Smooth muscle cell of the brain vasculature (primary cell): ENCODE data around the gene CDH26.
"Not testable (repeated sequence)": the region's sequence is repeated elsewhere in the genome, so short reads cannot be mapped to it uniquely, and the experiment has no call there.

Experiments
- DNase-seq: peaks from one replicate; pipeline ENCODE4 v3.0.0-alpha.2; 2012; ENCODE audit warnings: low read depth, low spot score

CDH26 gene

GRCh38 chr20:59940956-59941294 is 17.3 kb upstream of the CDH26 start:
- no peak for DNase-seq

DNA sequence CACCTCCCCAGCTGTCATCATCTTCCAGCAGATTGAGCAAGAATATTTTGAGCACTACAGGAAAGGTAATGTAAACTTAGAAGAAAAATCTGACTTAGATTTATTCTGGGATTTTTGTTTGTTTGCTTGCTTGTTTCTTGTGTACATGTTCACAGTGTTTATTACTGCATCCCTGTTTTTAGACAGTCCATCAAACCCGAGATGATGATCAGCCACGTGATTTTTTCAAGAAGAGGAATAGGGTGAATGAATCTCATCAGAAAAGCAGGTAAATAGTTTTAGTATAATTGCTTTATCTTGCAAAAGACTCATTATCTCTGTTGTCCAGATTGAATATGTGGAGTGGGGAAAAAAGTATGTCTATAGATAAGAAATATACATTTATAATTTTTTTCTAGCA is 16.0 kb upstream of the CDH26 start:
- no peak for DNase-seq

DNA sequence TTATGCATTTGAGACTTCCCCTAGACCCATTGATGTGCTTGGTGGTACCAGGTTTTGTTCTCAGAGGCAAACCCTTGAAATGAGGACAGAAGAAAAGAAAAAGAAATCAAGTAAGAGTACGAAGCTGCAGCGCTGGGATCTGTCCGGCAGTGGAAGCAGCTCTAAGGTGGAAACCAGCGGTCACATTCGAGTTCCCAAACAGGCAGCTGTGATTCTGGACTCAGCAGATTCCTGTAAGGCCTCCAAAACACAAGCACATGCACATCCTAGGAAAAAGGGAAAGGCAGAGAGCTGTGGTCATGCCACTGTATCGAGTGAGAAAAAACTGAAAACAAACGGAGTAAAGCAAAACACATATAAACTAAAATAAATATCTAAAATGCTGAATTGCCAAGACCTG is 13.5 kb upstream of the CDH26 start:
- no peak for DNase-seq

- no peak for DNase-seq
Measured at GRCh38 chr20:59945175-59945574, 13.0 kb upstream of the CDH26 start.

GRCh38 chr20:59945731-59946130 is 12.5 kb upstream of the CDH26 start:
- no peak for DNase-seq

DNA sequence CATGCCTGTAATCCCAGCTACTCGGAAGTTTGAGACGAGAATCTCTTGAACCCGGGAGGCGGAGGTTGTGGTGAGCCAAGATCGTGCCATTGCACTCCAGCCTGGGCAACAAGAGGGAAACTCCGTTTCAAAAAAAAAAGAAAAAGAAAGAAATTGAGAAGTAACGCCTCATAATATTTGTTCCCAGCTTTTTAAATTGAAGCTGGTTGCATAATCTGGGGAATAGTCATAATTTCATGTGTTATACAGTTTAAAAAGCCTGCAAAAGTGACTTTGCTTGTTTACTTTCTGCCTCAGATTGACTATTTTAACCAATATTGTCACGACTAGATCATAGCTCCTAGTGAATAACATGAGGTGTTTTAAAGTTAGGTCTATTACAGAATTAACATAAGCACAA is 10.8 kb upstream of the CDH26 start:
- DNase-seq = no peak

- DNase-seq = no peak
Measured at GRCh38 chr20:59948212-59948611, 10.0 kb upstream of the CDH26 start.

DNA sequence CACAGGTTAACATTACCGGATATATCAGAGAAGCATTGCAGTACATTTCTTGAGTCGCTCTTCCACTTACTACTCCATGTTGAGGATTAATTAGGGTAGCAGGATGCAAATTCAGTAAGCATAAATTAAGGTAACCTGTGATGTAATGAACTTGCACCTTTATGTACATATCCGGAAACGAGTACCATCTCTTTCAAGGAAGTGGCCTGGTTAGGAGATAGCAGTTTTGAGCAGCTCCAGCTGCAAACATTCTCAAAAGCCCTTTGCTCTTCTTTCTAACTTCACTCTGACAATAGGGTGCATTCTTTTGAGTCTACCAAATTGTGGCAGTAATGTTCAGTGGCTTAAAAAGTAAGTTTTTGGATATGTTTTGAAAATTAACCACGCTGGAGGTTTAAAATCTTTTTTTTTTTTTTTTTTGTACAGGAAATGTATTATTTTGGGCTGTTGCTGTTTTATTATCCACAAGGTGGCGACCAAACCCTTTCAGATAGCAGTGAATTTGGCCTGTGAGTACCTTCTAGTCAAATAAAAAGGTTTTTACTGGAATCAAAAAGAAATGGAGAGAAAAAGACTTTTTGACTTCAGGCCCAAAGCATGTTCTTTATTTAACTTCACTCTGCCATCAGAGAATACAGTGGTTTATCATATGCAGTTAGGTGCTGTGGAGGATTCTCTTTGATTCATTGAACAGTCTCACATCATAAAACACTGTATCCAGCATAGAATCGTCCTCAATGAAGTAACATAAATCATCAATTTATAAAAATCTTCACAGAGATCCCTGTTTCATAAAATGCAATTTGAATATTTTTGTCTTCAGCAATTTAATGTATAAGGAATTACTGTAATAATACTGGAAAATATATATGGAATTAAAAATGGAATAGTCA is 9.1 kb upstream of the CDH26 start:
- no peak for DNase-seq

- DNase-seq = no peak
Measured at GRCh38 chr20:59949911-59950310, 8.3 kb upstream of the CDH26 start.

GRCh38 chr20:59954718-59955117 is 3.5 kb upstream of the CDH26 start:
- no peak for DNase-seq

- no peak for DNase-seq
Measured at GRCh38 chr20:59955131-59955796, 3.0 kb upstream of the CDH26 start.

DNA sequence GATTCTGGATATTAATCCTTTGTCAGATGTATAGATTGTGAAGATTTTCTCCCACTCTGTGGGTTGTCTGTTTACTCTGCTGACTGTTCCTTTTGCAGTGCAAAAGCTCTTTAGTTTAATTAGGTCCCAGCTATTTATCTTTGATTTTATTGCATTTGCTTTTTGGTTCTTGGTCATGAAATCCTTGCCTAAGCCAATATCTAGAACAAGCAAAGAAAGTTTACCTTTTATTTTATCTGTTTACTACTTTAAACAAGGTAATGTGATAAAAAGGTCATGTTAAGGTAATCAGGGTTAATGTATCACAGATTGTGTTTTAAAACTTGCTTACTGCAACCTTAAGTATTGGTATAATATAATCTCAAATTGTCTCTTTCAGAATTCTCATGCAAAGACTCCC is 655 bp upstream of the CDH26 start:
- not testable (repeated sequence) for DNase-seq

- no peak for DNase-seq
Measured at GRCh38 chr20:59958626-59959025, 403 bp downstream of the CDH26 start.

DNA sequence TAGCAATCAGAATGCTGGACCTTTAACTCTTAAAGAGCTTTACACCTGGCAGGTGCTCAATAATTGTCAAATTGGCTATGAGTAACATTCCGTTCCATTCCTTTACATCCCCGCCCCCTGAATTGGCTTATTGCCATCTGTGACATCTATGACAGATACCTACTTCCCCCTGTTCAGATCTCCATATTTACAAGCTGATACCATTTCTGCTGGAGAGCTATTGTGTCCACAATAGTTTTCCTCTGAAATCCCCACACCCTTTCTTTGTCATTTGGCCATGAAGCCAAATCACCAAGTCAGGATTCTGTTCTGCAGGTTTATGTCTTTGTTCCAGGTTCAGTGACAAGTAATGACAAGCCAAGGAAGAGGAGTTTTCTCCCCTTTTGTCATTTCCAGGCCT is 3.2 kb downstream of the CDH26 start:
- no peak for DNase-seq

GRCh38 chr20:59962155-59962554 is 3.9 kb downstream of the CDH26 start:
- no peak for DNase-seq

GRCh38 chr20:59966428-59966827 is 8.2 kb downstream of the CDH26 start:
- no peak for DNase-seq

DNA sequence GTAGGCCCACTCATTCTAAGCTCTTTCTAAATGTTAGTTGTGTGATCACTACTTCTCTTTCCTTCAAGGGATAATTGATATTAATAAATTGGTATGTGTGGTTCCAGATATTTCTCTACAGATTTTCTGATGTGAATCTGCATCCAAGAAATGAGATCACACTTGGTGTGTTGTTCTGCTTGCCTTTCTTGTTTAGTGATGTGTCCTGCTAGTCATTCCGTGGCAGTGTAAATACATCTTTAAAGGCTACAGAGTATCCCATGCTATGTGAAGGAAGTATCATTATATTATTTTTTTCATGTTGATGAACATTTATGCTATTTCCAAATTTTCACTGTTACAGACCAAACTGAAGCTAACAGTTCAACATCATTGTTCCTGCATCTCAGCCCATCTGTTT is 13.2 kb downstream of the CDH26 start:
- no peak for DNase-seq

GRCh38 chr20:59972037-59972801 is 14.0 kb downstream of the CDH26 start:
- DNase-seq = no peak

GRCh38 chr20:59976156-59976782 is 18.0 kb downstream of the CDH26 start:
- no peak for DNase-seq

GRCh38 chr20:59977086-59977485 is 18.9 kb downstream of the CDH26 start:
- no peak for DNase-seq

DNA sequence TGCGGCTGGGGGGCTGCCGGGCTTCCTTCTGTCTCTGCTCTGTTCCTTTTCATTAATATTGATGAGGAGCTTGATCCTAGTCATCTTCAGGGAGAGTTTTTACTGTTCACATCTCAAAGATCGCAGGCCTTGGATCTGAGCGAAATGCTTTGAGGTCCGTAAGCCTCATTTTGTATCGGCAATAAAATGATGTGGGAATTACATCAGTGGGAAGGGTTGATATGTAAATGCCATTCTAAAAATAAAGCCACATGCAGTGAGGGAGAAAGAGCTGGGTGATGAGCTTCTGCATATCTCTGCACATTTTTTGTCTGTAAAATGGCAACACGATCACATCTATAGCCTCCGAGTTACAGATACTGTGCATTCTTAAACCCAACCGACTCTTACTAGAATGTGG is 24.9 kb downstream of the CDH26 start:
- DNase-seq = no peak

DNA sequence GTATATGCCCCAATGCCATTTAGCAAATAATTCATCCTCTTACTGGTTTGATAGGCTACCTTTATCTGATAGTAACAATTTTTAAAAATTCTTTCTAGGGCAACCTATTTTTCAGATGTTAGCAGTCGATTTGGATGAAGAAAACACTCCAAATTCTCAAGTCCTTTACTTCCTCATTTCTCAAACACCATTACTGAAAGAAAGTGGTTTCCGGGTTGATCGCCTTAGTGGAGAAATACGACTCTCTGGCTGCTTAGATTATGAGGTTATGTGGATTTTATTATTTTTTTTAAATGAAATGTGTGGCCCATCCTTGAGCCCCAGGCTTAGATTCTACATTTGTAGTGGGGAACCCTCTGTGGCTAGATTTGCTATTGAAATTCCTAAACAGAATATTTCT is 26.3 kb downstream of the CDH26 start:
- no peak for DNase-seq
